ENCODE measurements around the gene ZNF98.

ZNF98 gene

GRCh38 chr19:22422211-22422610 is at the start of gene ZNF98:
ZNF98 (minus strand) TSS chr19:22422346; CDS start chr19:22422224, 122 bp downstream.
- no peak for DNase-seq

GRCh38 chr19:22446605-22447004 is 24.5 kb upstream of the ZNF98 start:
- DNase-seq: no peak

- DNase-seq: no peak
These were observed 15.9 kb upstream of the ZNF98 start for GRCh38 chr19:22438011-22438410.

GRCh38 chr19:22427960-22428913 is 6.1 kb upstream of the ZNF98 start:
- DNase-seq: no peak

GRCh38 chr19:22427547-22427946 is 5.4 kb upstream of the ZNF98 start:
- DNase-seq: no peak

- DNase-seq: no peak
These were observed 4.8 kb upstream of the ZNF98 start for GRCh38 chr19:22426901-22427300.

GRCh38 chr19:22421797-22422196 is 349 bp downstream of the ZNF98 start:
- DNase-seq: no peak

GRCh38 chr19:22354665-22355064 is 67.5 kb downstream of the ZNF98 start:
- DNase-seq: no peak

Data from NCI-H774 (cell line).